Measurements from ENCODE around the gene CACNA1B.

The CACNA1B gene

GRCh38 chr9:137900584-137901310 is 23.2 kb downstream of the CACNA1B start:
- no peak overlapping the region for H3K4me3 ChIP-seq (replicated peaks; ENCODE audit: insufficient read depth, low read length)
- TF ChIP-seq CTCF (IDR thresholded peaks at IDR 0.05; ENCODE audit: insufficient read depth, low read length) (no peak), POLR2AphosphoS5 (IDR thresholded peaks at IDR 0.05; ENCODE audit: low read depth) (no peak), SPI1 (IDR thresholded peaks at IDR 0.05; ENCODE audit: borderline replicate concordance, low read depth) (no peak), GABPA (IDR thresholded peaks at IDR 0.05; ENCODE audit: low read depth) (no peak)
- TF ChIP-seq, protein P1, sequence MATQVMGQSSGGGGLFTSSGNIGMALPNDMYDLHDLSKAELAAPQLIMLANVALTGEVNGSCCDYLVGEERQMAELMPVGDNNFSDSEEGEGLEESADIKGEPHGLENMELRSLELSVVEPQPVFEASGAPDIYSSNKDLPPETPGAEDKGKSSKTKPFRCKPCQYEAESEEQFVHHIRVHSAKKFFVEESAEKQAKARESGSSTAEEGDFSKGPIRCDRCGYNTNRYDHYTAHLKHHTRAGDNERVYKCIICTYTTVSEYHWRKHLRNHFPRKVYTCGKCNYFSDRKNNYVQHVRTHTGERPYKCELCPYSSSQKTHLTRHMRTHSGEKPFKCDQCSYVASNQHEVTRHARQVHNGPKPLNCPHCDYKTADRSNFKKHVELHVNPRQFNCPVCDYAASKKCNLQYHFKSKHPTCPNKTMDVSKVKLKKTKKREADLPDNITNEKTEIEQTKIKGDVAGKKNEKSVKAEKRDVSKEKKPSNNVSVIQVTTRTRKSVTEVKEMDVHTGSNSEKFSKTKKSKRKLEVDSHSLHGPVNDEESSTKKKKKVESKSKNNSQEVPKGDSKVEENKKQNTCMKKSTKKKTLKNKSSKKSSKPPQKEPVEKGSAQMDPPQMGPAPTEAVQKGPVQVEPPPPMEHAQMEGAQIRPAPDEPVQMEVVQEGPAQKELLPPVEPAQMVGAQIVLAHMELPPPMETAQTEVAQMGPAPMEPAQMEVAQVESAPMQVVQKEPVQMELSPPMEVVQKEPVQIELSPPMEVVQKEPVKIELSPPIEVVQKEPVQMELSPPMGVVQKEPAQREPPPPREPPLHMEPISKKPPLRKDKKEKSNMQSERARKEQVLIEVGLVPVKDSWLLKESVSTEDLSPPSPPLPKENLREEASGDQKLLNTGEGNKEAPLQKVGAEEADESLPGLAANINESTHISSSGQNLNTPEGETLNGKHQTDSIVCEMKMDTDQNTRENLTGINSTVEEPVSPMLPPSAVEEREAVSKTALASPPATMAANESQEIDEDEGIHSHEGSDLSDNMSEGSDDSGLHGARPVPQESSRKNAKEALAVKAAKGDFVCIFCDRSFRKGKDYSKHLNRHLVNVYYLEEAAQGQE (IDR thresholded peaks at IDR 0.05; ENCODE audit: insufficient replicate concordance, low read depth), result no peak
- no peak overlapping the region for H3K27ac ChIP-seq (replicated peaks)
- no peaks in the 10 kb centered on the region for H3K27me3 ChIP-seq (ENCODE audit: insufficient read depth, poor library complexity, severe bottlenecking)
- DNase-seq (ENCODE audit: low read depth in 1 of 2, low spot score in 1 of 2), result no peak

DNA sequence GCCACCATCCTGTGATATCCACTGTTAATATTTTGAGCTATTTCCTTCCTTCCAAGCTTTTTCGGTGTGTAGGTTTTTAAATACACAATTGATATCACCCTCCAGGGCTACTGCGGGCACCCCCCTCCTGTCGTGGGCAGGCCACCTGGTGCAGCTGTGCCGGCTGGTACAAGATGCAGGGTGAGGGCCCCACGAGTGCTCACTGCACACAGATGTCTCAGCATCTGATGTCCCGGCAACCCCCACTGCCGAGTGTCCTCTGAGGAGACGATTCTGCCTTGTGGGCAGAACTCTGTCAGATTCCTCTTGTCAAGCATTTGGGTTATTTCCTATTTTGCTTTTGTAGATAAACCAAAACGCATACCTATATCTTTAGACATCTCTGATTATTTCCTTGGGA is 25.1 kb downstream of the CACNA1B start:
- no peaks in the 10 kb centered on the region for H3K27me3 ChIP-seq (ENCODE audit: insufficient read depth, poor library complexity, severe bottlenecking)
- H3K27ac ChIP-seq (replicated peaks), result no peak overlapping the region
- no peak overlapping the region for H3K4me3 ChIP-seq (replicated peaks; ENCODE audit: insufficient read depth, low read length)
- TF ChIP-seq GABPA (IDR thresholded peaks at IDR 0.05; ENCODE audit: low read depth) (no peak), SPI1 (IDR thresholded peaks at IDR 0.05; ENCODE audit: borderline replicate concordance, low read depth) (no peak), CTCF (IDR thresholded peaks at IDR 0.05; ENCODE audit: insufficient read depth, low read length) (no peak), POLR2AphosphoS5 (IDR thresholded peaks at IDR 0.05; ENCODE audit: low read depth) (no peak)
- TF ChIP-seq, protein P1 (IDR thresholded peaks at IDR 0.05; ENCODE audit: insufficient replicate concordance, low read depth), result no peak
- no peak for DNase-seq (ENCODE audit: low read depth in 1 of 2, low spot score in 1 of 2)

- Histone ChIP-seq H3K27me3 (ENCODE audit: insufficient read depth, poor library complexity, severe bottlenecking) (no peaks in the 10 kb centered on the region), H3K27ac (replicated peaks) (no peak overlapping the region), H3K4me3 (replicated peaks; ENCODE audit: insufficient read depth, low read length) (no peak overlapping the region)
- no peak for DNase-seq (ENCODE audit: low read depth in 1 of 2, low spot score in 1 of 2)
- TF ChIP-seq CTCF (IDR thresholded peaks at IDR 0.05; ENCODE audit: insufficient read depth, low read length), result no peak
- TF ChIP-seq POLR2AphosphoS5 (IDR thresholded peaks at IDR 0.05; ENCODE audit: low read depth), result no peak
- no peak for TF ChIP-seq SPI1 (IDR thresholded peaks at IDR 0.05; ENCODE audit: borderline replicate concordance, low read depth)
- no peak for TF ChIP-seq GABPA (IDR thresholded peaks at IDR 0.05; ENCODE audit: low read depth)
- TF ChIP-seq, protein P1 (IDR thresholded peaks at IDR 0.05; ENCODE audit: insufficient replicate concordance, low read depth), result no peak
Observed at GRCh38 chr9:137905740-137906139, 28.2 kb downstream of the CACNA1B start.
